Head of caudate nucleus (tissue), 42 donors: ENCODE measurements around the gene ADIPOR1.

Experiments
- DNase-seq, 42 donors: peaks; one replicate each; pipeline versions ENCODE4 v3.0.0 to v3.0.0-alpha.2; 2020 to 2021; ENCODE audit warnings: mixed read lengths in 7 of 42
- intact Hi-C: fragments of 100-400 bp; cut with DNase I; formaldehyde crosslinking; loops from one replicate; pipeline ENCODE4 v1.15.0; 2022

The ADIPOR1 gene

DNA sequence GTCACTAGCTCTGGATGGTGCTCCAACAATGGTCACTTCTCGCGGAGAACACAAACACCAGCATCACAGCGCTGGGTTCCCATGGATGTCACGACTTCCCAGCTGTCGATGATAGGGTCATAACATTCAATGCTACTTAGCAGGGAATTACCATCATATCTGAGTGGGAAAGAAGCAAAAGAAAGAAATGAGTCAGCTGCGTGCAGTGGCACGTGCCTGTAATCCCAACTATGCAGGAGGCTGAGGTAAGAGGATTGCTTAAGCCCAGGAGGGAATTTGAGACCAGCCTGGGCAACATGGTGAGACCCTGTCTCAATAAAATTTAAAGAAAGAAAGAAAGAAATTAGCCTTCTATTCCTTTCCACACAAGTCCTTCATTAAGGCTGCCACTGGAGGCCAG lies 65.6 kb downstream of the ADIPOR1 start:
- intact Hi-C loops, result no loop called here
- DNase-seq, result no peak
